GM12878 (cell line): ENCODE data around the gene NT5E. TPM values are rescaled to one million over a fixed set of nuclear protein-coding genes. Genes with fewer than 3 reads are reported as not detected.
A peak's percentile ranks its signal among the peaks of the same experiment; 100 is the strongest.

Experiments used
- ATF7 ChIP-seq: fragments of 450-650 bp; IDR thresholded peaks from 2 replicates; pipeline ENCODE4 v1.6.1; 2016; ENCODE audit warnings: low read depth, mild to moderate bottlenecking
- CEBPB ChIP-seq, 2 experiments: fragments of 150-350 bp in 1 of 2; IDR thresholded peaks; 2 replicates each; pipeline ENCODE4 v1.6.1; 2012 to 2014; ENCODE audit warnings: low read depth in 2 of 2, low read length in 2 of 2, borderline replicate concordance in 1 of 2, inconsistent platforms in 1 of 2
- CHD4 ChIP-seq: fragments of 200-600 bp; sonication (generic); IDR thresholded peaks from 2 replicates; pipeline ENCODE4 v1.6.1; 2016; ENCODE audit warnings: mild to moderate bottlenecking
- DPF2 ChIP-seq: fragments of 450-650 bp; IDR thresholded peaks from 2 replicates; pipeline ENCODE4 v1.6.1; 2017; ENCODE audit warnings: mild to moderate bottlenecking
- HDAC6 ChIP-seq: fragments of 200-600 bp; sonication (generic); IDR thresholded peaks from one replicate; pipeline ENCODE4 v1.8.0; 2017; ENCODE audit warnings: antibody characterized with exemption; ENCODE audit not compliant: unreplicated experiment
- JUND ChIP-seq: IDR thresholded peaks from 2 replicates; pipeline ENCODE4 v1.6.1; 2012; ENCODE audit warnings: low read depth, mild to moderate bottlenecking, low read length, improper control_type of control experiment, moderate library complexity
- KDM1A ChIP-seq: fragments of 200-600 bp; sonication (generic); IDR thresholded peaks from 2 replicates; pipeline ENCODE4 v1.6.1; 2016; ENCODE audit warnings: borderline replicate concordance
- MEF2B ChIP-seq: fragments of 450-650 bp; IDR thresholded peaks from 2 replicates; pipeline ENCODE4 v1.6.1; 2018; ENCODE audit warnings: mild to moderate bottlenecking, moderate library complexity; ENCODE audit not compliant: partially characterized antibody, poor library complexity, severe bottlenecking
- MYC ChIP-seq: IDR thresholded peaks from 2 replicates; pipeline ENCODE4 v1.6.1; 2011; ENCODE audit warnings: mild to moderate bottlenecking, low read length, moderate library complexity, inconsistent platforms; ENCODE audit not compliant: insufficient read depth, insufficient replicate concordance, insufficient read length, severe bottlenecking
- NFIC ChIP-seq: IDR thresholded peaks from 2 replicates; pipeline ENCODE4 v1.6.1; 2012; ENCODE audit warnings: low read depth, mild to moderate bottlenecking, inconsistent platforms, low read length, moderate library complexity
- NFYB ChIP-seq: IDR thresholded peaks from 2 replicates; pipeline ENCODE4 v1.6.1; 2011; ENCODE audit warnings: low read depth, mild to moderate bottlenecking, low read length, improper control_type of control experiment, moderate library complexity; ENCODE audit not compliant: insufficient read depth
- NR2C1 ChIP-seq: fragments of 450-650 bp; IDR thresholded peaks from 2 replicates; pipeline ENCODE4 v1.6.1; 2017; ENCODE audit warnings: antibody characterized with exemption, mild to moderate bottlenecking, moderate library complexity
- NRF1 ChIP-seq: conservative IDR thresholded peaks from 2 replicates; pipeline ENCODE4 v1.6.1; 2011; ENCODE audit warnings: mild to moderate bottlenecking, low read depth, low read length, improper control_type of control experiment
- POLR2A ChIP-seq: IDR thresholded peaks from 2 replicates; pipeline ENCODE4 v1.6.1; 2011; ENCODE audit warnings: low read depth, mild to moderate bottlenecking, low read length
- POU2F2 ChIP-seq: IDR thresholded peaks from 3 replicates; pipeline ENCODE4 v1.6.1; 2011; ENCODE audit warnings: low read depth, mild to moderate bottlenecking, low read length, borderline replicate concordance
- SIN3A ChIP-seq: IDR thresholded peaks from 2 replicates; pipeline ENCODE4 v1.6.1; 2012; ENCODE audit warnings: low read depth, low read length, improper control_type of control experiment
- SMAD1 ChIP-seq: fragments of 450-650 bp; IDR thresholded peaks from 2 replicates; pipeline ENCODE4 v1.6.1; 2018; ENCODE audit warnings: mild to moderate bottlenecking, low read depth; ENCODE audit not compliant: partially characterized antibody
- TCF3 ChIP-seq: IDR thresholded peaks from 2 replicates; pipeline ENCODE4 v1.6.1; 2012; ENCODE audit warnings: low read depth, mild to moderate bottlenecking, low read length, borderline replicate concordance; ENCODE audit not compliant: insufficient read depth
- YBX1 ChIP-seq: fragments of 450-650 bp; IDR thresholded peaks from 2 replicates; pipeline ENCODE4 v1.6.1; 2016; ENCODE audit warnings: antibody characterized with exemption
- ZNF384 ChIP-seq: IDR thresholded peaks from 2 replicates; pipeline ENCODE4 v1.6.1; 2012; ENCODE audit warnings: low read depth, mild to moderate bottlenecking, low read length, improper control_type of control experiment, borderline replicate concordance
- polyA plus RNA-seq, 11 experiments: library from polyadenylated mRNA; depleted of rRNA in 4 of 11; unstranded in 6 of 11; stranded (reverse) in 5 of 11; fragments of >200 nt; fragmentation: Nextera tagmentation in 4 of 11; fragmentation: Illumina TruSeq in 1 of 11; extraction: Ambion mirVana in 4 of 11; extraction: Trizol in 1 of 11; gene quantifications; 1 replicate in 1 of 11; 2 replicates in 10 of 11; pipeline versions ENCODE4 v1.2.1 to v1.2.3, GENCODE V29; 2011 to 2016; ENCODE audit warnings: inconsistent platforms in 2 of 11, missing spikeins in 2 of 11, low read depth in 1 of 11
- total RNA-seq, 4 experiments: library from RNA; depleted of rRNA in 3 of 4; stranded (reverse); fragments of >200 nt in 3 of 4; fragmentation: Illumina TruSeq in 1 of 4; extraction: Trizol in 1 of 4; gene quantifications; 2 replicates each; pipeline versions ENCODE4 v1.2.1 to v1.2.3, GENCODE V29; 2013 to 2021
- TF ChIP-seq, protein P1 (sequence below), 3 experiments: IDR thresholded peaks in 2 of 3; conservative IDR thresholded peaks in 1 of 3; 2 replicates each; pipeline ENCODE4 v1.5.1; 2011; ENCODE audit warnings: low read depth in 3 of 3, low read length in 3 of 3, mild to moderate bottlenecking in 3 of 3, control low read depth in 2 of 3, moderate library complexity in 2 of 3, inconsistent platforms in 1 of 3, mixed read lengths in 1 of 3; ENCODE audit not compliant: control insufficient read depth in 2 of 3, insufficient read depth in 1 of 3; ENCODE audit errors: extremely low read depth in 1 of 3
- TF ChIP-seq, protein P2 (sequence below): fragments of 450-650 bp; IDR thresholded peaks from 2 replicates; pipeline ENCODE4 v1.6.1; 2017; ENCODE audit warnings: mild to moderate bottlenecking, low read depth, inconsistent platforms; ENCODE audit not compliant: poor library complexity, severe bottlenecking
- TF ChIP-seq, protein P3 (sequence below): IDR thresholded peaks from 2 replicates; pipeline ENCODE4 v1.6.1; 2012; ENCODE audit warnings: low read length, inconsistent platforms
- TF ChIP-seq, protein P4 (sequence below): fragments of 450-650 bp; IDR thresholded peaks from 2 replicates; pipeline ENCODE4 v1.6.1; 2018; ENCODE audit warnings: borderline replicate concordance, mild to moderate bottlenecking; ENCODE audit not compliant: partially characterized antibody

NT5E gene
- total and polyA plus RNA-seq, 10 of the 15 experiments (the other 5 are each of a cell fraction or from before 2014, with no cell fraction given), result 1.9 to 9.7 (median 7.3) TPM

DNA sequence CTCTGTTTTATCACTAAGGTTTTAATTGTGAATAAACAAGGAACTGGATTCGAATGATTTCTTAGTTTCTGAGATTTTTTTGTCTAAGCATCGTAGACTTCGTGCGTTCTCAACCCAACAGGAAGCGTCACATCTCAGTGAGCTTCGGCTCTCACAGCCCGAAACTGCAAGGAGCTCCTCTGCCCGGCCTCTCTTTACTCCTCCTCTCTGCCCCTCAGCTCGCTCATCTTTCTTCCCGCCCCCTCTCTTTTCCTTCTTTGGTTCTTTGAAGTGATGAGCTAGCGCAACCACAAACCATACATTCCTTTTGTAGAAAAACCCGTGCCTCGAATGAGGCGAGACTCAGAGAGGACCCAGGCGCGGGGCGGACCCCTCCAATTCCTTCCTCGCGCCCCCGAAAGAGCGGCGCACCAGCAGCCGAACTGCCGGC is 480 bp upstream of the NT5E start (continued):
- TF ChIP-seq SMAD1, result no peak
- no peak for TF ChIP-seq CHD4
- no peak for TF ChIP-seq CEBPB (IDR thresholded peaks at IDR 0.05; ENCODE audit: borderline replicate concordance in 1 of 2, low read depth in 2 of 2, low read length in 2 of 2)
- no peak for TF ChIP-seq KDM1A
- peak; percentile 40; the same call in 1 of the 3 replicates for TF ChIP-seq POU2F2
- no peak for TF ChIP-seq SIN3A
- TF ChIP-seq MYC, result no peak
- TF ChIP-seq, protein P1, sequence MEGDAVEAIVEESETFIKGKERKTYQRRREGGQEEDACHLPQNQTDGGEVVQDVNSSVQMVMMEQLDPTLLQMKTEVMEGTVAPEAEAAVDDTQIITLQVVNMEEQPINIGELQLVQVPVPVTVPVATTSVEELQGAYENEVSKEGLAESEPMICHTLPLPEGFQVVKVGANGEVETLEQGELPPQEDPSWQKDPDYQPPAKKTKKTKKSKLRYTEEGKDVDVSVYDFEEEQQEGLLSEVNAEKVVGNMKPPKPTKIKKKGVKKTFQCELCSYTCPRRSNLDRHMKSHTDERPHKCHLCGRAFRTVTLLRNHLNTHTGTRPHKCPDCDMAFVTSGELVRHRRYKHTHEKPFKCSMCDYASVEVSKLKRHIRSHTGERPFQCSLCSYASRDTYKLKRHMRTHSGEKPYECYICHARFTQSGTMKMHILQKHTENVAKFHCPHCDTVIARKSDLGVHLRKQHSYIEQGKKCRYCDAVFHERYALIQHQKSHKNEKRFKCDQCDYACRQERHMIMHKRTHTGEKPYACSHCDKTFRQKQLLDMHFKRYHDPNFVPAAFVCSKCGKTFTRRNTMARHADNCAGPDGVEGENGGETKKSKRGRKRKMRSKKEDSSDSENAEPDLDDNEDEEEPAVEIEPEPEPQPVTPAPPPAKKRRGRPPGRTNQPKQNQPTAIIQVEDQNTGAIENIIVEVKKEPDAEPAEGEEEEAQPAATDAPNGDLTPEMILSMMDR (IDR thresholded peaks at IDR 0.05 in 2 of 3, conservative IDR thresholded peaks at IDR 0.05 in 1 of 3; ENCODE audit: control insufficient read depth in 2 of 3, extremely low read depth in 1 of 3, insufficient read depth in 1 of 3, low read depth in 3 of 3, low read length in 3 of 3), result no peak
- TF ChIP-seq JUND, result 0 out of 2 replicates have a peak, but pooled peaks have one; percentile 2
- TF ChIP-seq TCF3, result no peak
- TF ChIP-seq ZNF384, result no peak
- TF ChIP-seq DPF2, result 0 out of 2 replicates have a peak, but pooled peaks have one; percentile 0
- TF ChIP-seq YBX1, result no peak
- TF ChIP-seq NFYB, result no peak
- TF ChIP-seq ATF7, result peak; percentile 65
- TF ChIP-seq MEF2B, result peak; percentile 27
- TF ChIP-seq POLR2A, result no peak
- TF ChIP-seq, protein P2, sequence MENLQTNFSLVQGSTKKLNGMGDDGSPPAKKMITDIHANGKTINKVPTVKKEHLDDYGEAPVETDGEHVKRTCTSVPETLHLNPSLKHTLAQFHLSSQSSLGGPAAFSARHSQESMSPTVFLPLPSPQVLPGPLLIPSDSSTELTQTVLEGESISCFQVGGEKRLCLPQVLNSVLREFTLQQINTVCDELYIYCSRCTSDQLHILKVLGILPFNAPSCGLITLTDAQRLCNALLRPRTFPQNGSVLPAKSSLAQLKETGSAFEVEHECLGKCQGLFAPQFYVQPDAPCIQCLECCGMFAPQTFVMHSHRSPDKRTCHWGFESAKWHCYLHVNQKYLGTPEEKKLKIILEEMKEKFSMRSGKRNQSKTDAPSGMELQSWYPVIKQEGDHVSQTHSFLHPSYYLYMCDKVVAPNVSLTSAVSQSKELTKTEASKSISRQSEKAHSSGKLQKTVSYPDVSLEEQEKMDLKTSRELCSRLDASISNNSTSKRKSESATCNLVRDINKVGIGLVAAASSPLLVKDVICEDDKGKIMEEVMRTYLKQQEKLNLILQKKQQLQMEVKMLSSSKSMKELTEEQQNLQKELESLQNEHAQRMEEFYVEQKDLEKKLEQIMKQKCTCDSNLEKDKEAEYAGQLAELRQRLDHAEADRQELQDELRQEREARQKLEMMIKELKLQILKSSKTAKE, result no peak
- no peak for TF ChIP-seq NRF1
- no peak for TF ChIP-seq HDAC6
- TF ChIP-seq, protein P3, sequence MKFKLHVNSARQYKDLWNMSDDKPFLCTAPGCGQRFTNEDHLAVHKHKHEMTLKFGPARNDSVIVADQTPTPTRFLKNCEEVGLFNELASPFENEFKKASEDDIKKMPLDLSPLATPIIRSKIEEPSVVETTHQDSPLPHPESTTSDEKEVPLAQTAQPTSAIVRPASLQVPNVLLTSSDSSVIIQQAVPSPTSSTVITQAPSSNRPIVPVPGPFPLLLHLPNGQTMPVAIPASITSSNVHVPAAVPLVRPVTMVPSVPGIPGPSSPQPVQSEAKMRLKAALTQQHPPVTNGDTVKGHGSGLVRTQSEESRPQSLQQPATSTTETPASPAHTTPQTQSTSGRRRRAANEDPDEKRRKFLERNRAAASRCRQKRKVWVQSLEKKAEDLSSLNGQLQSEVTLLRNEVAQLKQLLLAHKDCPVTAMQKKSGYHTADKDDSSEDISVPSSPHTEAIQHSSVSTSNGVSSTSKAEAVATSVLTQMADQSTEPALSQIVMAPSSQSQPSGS, result no peak
- TF ChIP-seq, protein P4, sequence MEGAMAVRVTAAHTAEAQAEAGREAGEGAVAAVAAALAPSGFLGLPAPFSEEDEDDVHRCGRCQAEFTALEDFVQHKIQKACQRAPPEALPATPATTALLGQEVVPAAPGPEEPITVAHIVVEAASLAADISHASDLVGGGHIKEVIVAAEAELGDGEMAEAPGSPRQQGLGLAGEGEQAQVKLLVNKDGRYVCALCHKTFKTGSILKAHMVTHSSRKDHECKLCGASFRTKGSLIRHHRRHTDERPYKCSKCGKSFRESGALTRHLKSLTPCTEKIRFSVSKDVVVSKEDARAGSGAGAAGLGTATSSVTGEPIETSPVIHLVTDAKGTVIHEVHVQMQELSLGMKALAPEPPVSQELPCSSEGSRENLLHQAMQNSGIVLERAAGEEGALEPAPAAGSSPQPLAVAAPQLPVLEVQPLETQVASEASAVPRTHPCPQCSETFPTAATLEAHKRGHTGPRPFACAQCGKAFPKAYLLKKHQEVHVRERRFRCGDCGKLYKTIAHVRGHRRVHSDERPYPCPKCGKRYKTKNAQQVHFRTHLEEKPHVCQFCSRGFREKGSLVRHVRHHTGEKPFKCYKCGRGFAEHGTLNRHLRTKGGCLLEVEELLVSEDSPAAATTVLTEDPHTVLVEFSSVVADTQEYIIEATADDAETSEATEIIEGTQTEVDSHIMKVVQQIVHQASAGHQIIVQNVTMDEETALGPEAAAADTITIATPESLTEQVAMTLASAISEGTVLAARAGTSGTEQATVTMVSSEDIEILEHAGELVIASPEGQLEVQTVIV, result no peak
- TF ChIP-seq NFIC, result peak; percentile 67
- no peak for TF ChIP-seq NR2C1
